GM20000 (cell line): ENCODE results near the gene EXOSC3.
"Not testable (repeated sequence)": the region's sequence is repeated elsewhere in the genome, so short reads cannot be mapped to it uniquely, and the experiment has no call there.

Experiments
- DNase-seq: peaks from one replicate; pipeline ENCODE4 v3.0.0; 2012; ENCODE audit warnings: low spot score
- TF ChIP-seq, protein P1 (sequence below): IDR thresholded peaks from 2 replicates; pipeline ENCODE4 v1.5.1; 2012; ENCODE audit warnings: mild to moderate bottlenecking, control low read depth; ENCODE audit errors: extremely low read depth, missing control alignments

The EXOSC3 gene

DNA sequence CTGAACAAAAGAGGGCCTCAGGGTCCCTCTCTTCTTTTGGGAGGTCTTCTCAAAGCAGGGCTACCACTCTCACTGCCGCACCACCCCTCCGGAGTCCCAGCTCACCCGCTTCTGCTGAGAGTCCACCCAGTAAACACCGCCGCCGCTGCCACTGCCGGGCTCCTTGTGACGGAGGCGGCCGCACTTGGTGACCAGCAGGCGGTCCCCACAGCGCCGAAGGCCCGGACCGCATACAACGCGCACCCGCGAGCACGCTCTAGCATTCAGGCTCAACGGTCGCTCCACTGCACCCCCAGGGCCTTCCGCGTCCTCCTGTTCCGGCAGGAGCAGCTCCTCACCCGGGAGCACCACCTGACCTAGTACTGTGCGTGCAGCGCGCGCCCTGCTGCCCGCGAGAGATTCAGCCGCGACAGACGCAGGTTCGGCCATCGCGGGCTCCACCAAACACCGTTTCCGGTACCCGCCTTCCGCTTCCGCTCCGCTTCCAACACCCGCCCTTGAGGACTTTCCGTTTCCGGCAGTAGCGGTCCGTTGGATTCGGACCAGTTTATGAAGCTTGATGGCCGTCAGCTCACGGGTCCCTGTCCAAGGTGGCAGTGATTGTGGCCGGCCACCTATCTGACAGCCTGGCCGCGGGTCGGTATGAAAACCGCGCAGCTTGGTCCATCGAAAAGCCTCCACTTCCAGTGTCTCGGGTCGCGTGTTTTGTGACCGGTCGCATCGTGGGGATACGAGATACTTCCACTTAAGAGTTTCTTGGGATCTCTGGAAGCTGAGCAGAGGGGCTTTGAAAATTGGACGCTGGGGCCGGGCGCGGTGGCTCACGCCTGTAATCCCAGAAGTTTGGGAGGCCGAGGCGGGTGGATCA is at the start of gene EXOSC3:
TSS of gene EXOSC3 (minus strand) at position 449 of the 868 bp plus-strand sequence. CDS start at position 429, 20 bp downstream.
- DNase-seq = peak; percentile 92
- TF ChIP-seq, protein P1, sequence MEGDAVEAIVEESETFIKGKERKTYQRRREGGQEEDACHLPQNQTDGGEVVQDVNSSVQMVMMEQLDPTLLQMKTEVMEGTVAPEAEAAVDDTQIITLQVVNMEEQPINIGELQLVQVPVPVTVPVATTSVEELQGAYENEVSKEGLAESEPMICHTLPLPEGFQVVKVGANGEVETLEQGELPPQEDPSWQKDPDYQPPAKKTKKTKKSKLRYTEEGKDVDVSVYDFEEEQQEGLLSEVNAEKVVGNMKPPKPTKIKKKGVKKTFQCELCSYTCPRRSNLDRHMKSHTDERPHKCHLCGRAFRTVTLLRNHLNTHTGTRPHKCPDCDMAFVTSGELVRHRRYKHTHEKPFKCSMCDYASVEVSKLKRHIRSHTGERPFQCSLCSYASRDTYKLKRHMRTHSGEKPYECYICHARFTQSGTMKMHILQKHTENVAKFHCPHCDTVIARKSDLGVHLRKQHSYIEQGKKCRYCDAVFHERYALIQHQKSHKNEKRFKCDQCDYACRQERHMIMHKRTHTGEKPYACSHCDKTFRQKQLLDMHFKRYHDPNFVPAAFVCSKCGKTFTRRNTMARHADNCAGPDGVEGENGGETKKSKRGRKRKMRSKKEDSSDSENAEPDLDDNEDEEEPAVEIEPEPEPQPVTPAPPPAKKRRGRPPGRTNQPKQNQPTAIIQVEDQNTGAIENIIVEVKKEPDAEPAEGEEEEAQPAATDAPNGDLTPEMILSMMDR = no peak

DNA sequence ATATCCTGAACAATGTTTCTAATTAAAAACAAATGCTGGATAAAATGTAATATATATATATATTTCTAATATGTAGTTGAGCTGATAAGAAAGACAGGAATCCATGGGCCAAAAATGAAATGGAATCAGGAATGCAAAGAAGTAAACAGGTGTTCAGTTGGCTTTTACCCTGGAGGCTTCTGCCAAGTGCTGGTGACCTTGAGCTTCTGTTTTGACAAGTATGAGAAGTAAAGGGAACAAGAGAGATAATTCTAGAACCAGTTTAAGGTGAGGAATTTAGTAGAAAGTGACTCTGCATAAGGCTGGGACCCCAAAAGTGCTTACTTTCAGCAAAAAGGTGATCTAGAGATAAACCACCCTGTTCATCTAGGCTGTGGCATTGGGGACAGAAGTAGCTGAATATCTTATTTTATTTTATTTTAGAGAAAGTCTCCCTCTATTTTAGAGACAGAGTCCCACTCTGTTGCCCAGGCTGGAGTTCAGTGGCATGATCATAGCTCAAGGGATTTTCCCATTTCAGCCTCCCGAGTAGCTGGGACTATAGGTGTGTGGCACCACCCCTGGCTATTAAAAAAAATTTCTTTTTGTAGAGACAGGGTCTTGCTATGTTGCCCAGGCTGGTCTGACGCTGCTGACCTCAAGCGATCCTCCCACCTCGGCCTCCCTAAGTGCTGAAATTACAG is 42.8 kb upstream of the EXOSC3 start:
- DNase-seq = no peak
- TF ChIP-seq, protein P1 = no peak

DNA sequence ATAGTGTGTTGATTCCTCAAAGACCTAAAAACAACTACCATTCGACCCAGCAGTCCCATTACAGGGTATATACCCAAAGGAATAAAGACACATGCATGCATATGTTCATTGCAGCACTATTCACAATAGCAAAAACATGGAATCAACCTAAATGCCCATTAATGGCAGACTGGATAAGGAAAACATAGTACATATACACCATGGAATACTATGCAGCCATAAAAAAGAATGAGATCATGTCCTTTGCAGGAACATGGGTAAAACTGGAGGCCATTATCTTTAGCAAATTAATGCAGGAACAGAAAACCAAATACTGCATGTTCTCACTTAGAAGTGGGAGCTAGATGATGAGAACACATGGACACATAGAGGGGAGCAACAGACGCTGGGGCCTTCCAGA is 40.3 kb upstream of the EXOSC3 start:
- DNase-seq = not testable (repeated sequence)

DNA sequence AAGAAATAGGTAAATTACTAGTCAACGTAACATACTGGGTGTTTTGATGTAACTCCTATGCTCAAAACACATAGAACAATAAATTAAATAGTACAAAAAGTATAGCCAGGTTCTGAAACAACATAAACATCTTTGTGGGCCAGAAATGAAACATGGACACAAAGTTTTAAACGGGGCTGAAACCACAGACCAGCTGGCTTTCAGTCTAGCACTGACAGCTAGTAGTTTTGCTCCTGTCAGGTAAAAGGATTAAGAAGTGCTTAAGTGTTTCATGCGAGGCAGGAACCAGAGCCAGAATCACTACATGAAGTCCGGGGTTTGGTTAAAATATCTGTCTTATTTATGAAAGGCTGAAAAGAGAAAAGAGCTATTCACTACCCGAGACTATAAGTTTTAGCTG is 35.3 kb upstream of the EXOSC3 start:
- no peak for DNase-seq
- TF ChIP-seq, protein P1 = no peak

DNA sequence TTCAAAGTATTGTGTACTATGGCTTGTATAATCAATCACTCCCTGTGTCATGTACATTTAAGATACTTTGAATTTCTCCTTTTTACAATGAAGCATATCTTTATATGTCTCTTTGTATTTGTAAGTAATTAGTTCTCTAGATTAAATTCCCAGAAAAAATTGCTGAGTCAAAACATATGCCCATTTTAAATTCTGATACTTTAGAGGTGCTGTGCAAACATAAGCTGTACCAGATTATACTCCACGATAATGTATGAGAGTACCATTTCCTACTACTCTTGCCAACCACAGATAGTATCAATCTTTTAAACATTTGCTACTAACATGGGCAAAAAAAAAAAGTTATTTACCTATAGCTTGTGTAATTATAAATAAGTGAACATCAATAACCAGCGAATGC is 34.0 kb upstream of the EXOSC3 start:
- no peak for DNase-seq
- TF ChIP-seq, protein P1 = no peak

DNA sequence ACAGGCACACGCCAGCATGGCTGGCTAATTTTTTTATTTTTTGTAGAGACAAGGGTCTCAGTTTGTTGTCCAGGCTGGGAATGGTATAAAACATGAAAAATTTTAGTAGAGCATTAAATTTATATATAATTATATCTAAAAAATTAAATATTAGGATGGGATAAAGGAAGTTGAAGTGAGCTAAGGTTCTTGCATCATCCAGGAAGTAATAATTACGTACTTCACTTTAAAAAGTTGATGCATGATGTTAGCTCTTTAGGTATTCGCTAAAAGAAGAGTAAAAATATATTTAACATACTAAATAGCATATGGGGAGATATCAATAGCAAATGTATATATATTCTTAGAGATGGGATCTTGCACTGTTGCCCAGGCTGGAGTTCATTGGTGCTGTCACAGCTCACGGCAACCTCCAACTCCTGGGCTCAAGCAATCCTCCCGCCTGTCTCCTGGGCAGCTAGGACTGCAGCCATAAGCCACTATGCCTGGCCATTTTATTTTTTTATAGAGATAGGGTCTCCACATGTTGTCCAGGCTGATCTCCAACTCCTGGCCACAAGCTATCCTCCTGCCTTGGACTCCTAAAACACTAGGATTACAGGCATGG is 28.0 kb upstream of the EXOSC3 start:
- no peak for DNase-seq
- TF ChIP-seq, protein P1 = no peak

DNA sequence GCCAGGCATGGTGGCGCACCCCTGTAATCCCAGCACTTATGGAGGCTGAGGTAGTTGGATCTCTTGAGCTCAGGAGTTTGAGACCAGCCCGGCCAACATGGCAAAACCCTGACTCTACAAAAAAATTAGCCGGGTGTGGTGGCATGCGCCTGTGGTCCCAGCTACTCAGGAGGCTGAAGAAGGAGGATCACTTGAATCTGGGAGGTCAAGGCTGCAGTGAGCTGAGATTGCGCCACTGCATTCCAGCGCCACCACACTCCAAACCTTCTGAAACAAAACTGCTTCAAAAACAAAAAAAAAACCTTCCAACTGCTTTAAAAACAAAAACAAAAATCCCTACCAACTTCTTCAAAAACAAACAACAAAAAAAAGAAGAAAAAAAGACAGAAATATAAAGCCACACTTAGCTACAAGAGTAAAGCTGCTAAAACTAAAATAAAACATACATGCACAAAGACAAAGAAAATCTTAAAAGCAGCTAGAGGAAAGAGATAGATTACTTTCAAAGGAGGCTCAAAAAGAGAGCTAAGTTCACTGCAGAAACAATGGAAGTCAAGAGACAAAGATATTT is 27.1 kb upstream of the EXOSC3 start:
- TF ChIP-seq, protein P1 = no peak

DNA sequence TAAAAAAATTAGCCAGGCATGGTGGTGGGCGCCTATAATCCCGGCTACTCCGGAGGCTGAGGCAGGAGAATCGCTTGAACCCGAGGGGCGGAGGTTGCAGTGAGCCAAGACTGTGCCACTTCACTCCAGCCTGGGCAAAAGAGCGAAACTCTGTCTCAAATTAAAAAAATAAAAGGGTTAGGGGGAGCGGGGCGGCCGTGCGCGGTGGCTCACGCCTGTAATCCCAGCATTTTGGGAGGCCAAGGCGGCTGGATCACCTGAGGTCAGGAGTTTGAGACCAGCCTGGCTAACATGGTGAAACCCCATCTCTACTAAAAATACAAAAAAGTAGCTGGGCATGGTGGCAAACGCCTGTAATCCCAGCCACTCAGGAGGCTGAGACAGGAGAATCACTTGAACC is 24.8 kb upstream of the EXOSC3 start:
- not testable (repeated sequence) for DNase-seq

More for the DNA sequence above, 27.1 kb upstream of the EXOSC3 start:
- no peak for DNase-seq
